ENCODE measurements around the gene CA7.

DNA sequence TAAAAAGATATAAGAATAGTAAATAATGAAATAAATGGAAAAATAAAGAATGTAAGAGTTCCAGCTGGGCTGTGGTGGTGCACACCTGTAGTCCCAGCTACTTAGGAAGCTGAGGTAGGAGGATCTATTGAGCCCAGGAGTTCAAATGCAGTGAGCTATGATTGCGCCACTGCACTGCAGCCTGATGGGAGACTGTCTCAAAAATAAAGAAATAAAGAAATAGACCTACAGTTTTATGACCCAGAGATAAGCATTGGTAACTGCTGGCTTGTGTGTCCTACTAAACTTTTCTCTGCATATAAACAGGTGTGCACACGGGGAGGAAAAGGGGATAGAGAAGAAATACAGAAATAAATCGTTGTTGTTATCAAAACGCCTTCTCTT, 28.3 kb downstream of the CA7 start:
- TF ChIP-seq TAF1 (conservative IDR thresholded peaks at IDR 0.05): no peak
- TF ChIP-seq, protein P1, sequence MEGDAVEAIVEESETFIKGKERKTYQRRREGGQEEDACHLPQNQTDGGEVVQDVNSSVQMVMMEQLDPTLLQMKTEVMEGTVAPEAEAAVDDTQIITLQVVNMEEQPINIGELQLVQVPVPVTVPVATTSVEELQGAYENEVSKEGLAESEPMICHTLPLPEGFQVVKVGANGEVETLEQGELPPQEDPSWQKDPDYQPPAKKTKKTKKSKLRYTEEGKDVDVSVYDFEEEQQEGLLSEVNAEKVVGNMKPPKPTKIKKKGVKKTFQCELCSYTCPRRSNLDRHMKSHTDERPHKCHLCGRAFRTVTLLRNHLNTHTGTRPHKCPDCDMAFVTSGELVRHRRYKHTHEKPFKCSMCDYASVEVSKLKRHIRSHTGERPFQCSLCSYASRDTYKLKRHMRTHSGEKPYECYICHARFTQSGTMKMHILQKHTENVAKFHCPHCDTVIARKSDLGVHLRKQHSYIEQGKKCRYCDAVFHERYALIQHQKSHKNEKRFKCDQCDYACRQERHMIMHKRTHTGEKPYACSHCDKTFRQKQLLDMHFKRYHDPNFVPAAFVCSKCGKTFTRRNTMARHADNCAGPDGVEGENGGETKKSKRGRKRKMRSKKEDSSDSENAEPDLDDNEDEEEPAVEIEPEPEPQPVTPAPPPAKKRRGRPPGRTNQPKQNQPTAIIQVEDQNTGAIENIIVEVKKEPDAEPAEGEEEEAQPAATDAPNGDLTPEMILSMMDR (IDR thresholded peaks at IDR 0.05; ENCODE audit: low read depth, low read length, missing input control): no peak
- no peak for TF ChIP-seq EGR1 (IDR thresholded peaks at IDR 0.05; ENCODE audit: low read depth in 2 of 2)
- TF ChIP-seq FOXA1 (IDR thresholded peaks at IDR 0.05): no peak
- TF ChIP-seq, protein P2, sequence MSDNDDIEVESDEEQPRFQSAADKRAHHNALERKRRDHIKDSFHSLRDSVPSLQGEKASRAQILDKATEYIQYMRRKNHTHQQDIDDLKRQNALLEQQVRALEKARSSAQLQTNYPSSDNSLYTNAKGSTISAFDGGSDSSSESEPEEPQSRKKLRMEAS (IDR thresholded peaks at IDR 0.05): no peak
- TF ChIP-seq, protein P3, sequence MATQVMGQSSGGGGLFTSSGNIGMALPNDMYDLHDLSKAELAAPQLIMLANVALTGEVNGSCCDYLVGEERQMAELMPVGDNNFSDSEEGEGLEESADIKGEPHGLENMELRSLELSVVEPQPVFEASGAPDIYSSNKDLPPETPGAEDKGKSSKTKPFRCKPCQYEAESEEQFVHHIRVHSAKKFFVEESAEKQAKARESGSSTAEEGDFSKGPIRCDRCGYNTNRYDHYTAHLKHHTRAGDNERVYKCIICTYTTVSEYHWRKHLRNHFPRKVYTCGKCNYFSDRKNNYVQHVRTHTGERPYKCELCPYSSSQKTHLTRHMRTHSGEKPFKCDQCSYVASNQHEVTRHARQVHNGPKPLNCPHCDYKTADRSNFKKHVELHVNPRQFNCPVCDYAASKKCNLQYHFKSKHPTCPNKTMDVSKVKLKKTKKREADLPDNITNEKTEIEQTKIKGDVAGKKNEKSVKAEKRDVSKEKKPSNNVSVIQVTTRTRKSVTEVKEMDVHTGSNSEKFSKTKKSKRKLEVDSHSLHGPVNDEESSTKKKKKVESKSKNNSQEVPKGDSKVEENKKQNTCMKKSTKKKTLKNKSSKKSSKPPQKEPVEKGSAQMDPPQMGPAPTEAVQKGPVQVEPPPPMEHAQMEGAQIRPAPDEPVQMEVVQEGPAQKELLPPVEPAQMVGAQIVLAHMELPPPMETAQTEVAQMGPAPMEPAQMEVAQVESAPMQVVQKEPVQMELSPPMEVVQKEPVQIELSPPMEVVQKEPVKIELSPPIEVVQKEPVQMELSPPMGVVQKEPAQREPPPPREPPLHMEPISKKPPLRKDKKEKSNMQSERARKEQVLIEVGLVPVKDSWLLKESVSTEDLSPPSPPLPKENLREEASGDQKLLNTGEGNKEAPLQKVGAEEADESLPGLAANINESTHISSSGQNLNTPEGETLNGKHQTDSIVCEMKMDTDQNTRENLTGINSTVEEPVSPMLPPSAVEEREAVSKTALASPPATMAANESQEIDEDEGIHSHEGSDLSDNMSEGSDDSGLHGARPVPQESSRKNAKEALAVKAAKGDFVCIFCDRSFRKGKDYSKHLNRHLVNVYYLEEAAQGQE (IDR thresholded peaks at IDR 0.05): no peak
- TF ChIP-seq SP1 (IDR thresholded peaks at IDR 0.05): no peak
- TF ChIP-seq RAD21 (IDR thresholded peaks at IDR 0.05): no peak
- no peak for TF ChIP-seq YY1 (IDR thresholded peaks at IDR 0.05)
- TF ChIP-seq, protein P4, sequence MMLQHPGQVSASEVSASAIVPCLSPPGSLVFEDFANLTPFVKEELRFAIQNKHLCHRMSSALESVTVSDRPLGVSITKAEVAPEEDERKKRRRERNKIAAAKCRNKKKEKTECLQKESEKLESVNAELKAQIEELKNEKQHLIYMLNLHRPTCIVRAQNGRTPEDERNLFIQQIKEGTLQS (IDR thresholded peaks at IDR 0.05): no peak
- TF ChIP-seq GABPA (IDR thresholded peaks at IDR 0.05 in 1 of 2, conservative IDR thresholded peaks at IDR 0.05 in 1 of 2): no peak
- no peak for TF ChIP-seq JUND (IDR thresholded peaks at IDR 0.05)
- TF ChIP-seq, protein P5, sequence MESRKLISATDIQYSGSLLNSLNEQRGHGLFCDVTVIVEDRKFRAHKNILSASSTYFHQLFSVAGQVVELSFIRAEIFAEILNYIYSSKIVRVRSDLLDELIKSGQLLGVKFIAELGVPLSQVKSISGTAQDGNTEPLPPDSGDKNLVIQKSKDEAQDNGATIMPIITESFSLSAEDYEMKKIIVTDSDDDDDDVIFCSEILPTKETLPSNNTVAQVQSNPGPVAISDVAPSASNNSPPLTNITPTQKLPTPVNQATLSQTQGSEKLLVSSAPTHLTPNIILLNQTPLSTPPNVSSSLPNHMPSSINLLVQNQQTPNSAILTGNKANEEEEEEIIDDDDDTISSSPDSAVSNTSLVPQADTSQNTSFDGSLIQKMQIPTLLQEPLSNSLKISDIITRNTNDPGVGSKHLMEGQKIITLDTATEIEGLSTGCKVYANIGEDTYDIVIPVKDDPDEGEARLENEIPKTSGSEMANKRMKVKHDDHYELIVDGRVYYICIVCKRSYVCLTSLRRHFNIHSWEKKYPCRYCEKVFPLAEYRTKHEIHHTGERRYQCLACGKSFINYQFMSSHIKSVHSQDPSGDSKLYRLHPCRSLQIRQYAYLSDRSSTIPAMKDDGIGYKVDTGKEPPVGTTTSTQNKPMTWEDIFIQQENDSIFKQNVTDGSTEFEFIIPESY (IDR thresholded peaks at IDR 0.05): no peak
- TF ChIP-seq HNF4A (conservative IDR thresholded peaks at IDR 0.05): no peak
